Neural progenitor cell (in vitro differentiated cells): ENCODE results near the gene SCYGR1. TPM values are rescaled to one million over a fixed set of nuclear protein-coding genes. Genes with fewer than 3 reads are reported as not detected.
A peak's percentile ranks its signal among the peaks of the same experiment; 100 is the strongest.

Source experiments
- DNase-seq: peaks from one replicate; pipeline ENCODE4 v3.0.0-alpha.2; 2016; ENCODE audit warnings: low spot score
- H2AFZ ChIP-seq: fragments of 200-600 bp; sonication (generic); replicated peaks from 2 replicates; pipeline ENCODE4 v1.6.1; 2016; ENCODE audit warnings: antibody characterized with exemption
- H3F3A ChIP-seq: fragments of 200-600 bp; sonication (generic); 2 replicates; pipeline ENCODE4 v1.6.1; 2016; ENCODE audit warnings: antibody characterized with exemption, low read depth
- H3K27ac ChIP-seq: fragments of 200-600 bp; sonication (generic); 2 replicates; pipeline ENCODE4 v1.5.1; 2016; ENCODE audit warnings: mild to moderate bottlenecking
- H3K27me3 ChIP-seq: fragments of 200-600 bp; sonication (generic); 2 replicates; pipeline ENCODE4 v1.6.1; 2016; ENCODE audit warnings: mild to moderate bottlenecking, moderate library complexity
- H3K36me3 ChIP-seq: fragments of 200-600 bp; sonication (generic); 2 replicates; pipeline ENCODE4 v1.5.1; 2016
- H3K4me1 ChIP-seq: fragments of 200-600 bp; sonication (generic); 2 replicates; pipeline ENCODE4 v1.6.1; 2016; ENCODE audit warnings: mixed run types
- H3K4me2 ChIP-seq: fragments of 200-600 bp; sonication (generic); 2 replicates; pipeline ENCODE4 v1.6.1; 2016
- H3K4me3 ChIP-seq: fragments of 200-600 bp; sonication (generic); 2 replicates; pipeline ENCODE4 v1.5.1; 2016
- H3K79me2 ChIP-seq: fragments of 200-600 bp; sonication (generic); 2 replicates; pipeline ENCODE4 v1.6.1; 2016; ENCODE audit warnings: low read depth
- H3K9ac ChIP-seq: fragments of 200-600 bp; sonication (generic); 2 replicates; pipeline ENCODE4 v1.6.1; 2016
- H3K9me3 ChIP-seq: fragments of 200-600 bp; sonication (generic); 2 replicates; pipeline ENCODE4 v1.5.1; 2016; ENCODE audit warnings: low read depth
- H4K20me1 ChIP-seq: fragments of 200-600 bp; sonication (generic); 2 replicates; pipeline ENCODE4 v1.6.1; 2016; ENCODE audit warnings: low read depth
- H3K27ac Mint-ChIP-seq: 3 replicates; pipeline ENCODE4 v1.8.0; 2021; ENCODE audit warnings: mixed read lengths
- H3K27me3 Mint-ChIP-seq: 2 replicates; pipeline ENCODE4 v1.8.0; 2022; ENCODE audit warnings: low read depth, mild to moderate bottlenecking, inconsistent platforms, moderate library complexity, mixed read lengths; ENCODE audit not compliant: insufficient read depth
- H3K36me3 Mint-ChIP-seq: 3 replicates; pipeline ENCODE4 v1.8.0; 2021; ENCODE audit warnings: mixed read lengths
- H3K4me1 Mint-ChIP-seq: 3 replicates; pipeline ENCODE4 v1.8.0; 2021; ENCODE audit warnings: mixed read lengths
- H3K4me3 Mint-ChIP-seq: 3 replicates; pipeline ENCODE4 v1.8.0; 2021; ENCODE audit warnings: mild to moderate bottlenecking, moderate library complexity, mixed read lengths
- H3K9me3 Mint-ChIP-seq: 3 replicates; pipeline ENCODE4 v1.8.0; 2020; ENCODE audit warnings: mixed read lengths
- EZH2 ChIP-seq: fragments of 200-600 bp; sonication (generic); IDR thresholded peaks from 2 replicates; pipeline ENCODE4 v1.6.1; 2017; ENCODE audit warnings: antibody characterized with exemption, mild to moderate bottlenecking, moderate library complexity
- EZH2phosphoT487 ChIP-seq: fragments of 200-600 bp; sonication (generic); IDR thresholded peaks from 2 replicates; pipeline ENCODE4 v1.6.1; 2017; ENCODE audit warnings: antibody characterized with exemption
- total RNA-seq: library from RNA; depleted of rRNA; stranded (reverse); fragments of >200 nt; gene quantifications from 2 replicates; pipeline ENCODE4 v1.2.3, GENCODE V29; 2015; ENCODE audit warnings: low replicate concordance
- TF ChIP-seq, protein P1 (sequence below): fragments of 200-600 bp; sonication (generic); IDR thresholded peaks from 2 replicates; pipeline ENCODE4 v1.5.1; 2017; ENCODE audit warnings: antibody characterized with exemption, mild to moderate bottlenecking

The SCYGR1 gene
- total RNA-seq, 1 donor from 2014 or later, result not detected

DNA sequence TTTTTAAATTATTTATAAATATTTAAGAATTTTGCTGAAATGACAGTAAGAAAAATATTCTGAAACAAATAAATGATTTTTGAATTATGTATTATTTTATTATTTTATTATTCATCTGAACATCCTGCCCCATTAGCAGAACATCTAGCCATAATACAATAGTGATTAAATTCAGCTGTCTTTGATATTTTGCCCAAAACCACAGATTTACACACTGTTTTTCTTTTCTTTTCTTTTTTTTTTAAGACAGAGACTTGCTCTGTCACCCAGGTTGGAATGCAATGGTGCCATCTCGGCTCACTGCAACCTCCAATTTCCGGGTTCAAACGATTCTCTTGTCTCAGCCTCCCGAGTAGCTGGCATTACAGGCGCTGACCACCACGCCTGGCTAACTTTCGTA lies 1.9 kb upstream of the SCYGR1 start:
- H3K4me2 ChIP-seq, result no peak overlapping the region
- no peak for TF ChIP-seq EZH2
- TF ChIP-seq EZH2phosphoT487, result no peak
- TF ChIP-seq, protein P1, sequence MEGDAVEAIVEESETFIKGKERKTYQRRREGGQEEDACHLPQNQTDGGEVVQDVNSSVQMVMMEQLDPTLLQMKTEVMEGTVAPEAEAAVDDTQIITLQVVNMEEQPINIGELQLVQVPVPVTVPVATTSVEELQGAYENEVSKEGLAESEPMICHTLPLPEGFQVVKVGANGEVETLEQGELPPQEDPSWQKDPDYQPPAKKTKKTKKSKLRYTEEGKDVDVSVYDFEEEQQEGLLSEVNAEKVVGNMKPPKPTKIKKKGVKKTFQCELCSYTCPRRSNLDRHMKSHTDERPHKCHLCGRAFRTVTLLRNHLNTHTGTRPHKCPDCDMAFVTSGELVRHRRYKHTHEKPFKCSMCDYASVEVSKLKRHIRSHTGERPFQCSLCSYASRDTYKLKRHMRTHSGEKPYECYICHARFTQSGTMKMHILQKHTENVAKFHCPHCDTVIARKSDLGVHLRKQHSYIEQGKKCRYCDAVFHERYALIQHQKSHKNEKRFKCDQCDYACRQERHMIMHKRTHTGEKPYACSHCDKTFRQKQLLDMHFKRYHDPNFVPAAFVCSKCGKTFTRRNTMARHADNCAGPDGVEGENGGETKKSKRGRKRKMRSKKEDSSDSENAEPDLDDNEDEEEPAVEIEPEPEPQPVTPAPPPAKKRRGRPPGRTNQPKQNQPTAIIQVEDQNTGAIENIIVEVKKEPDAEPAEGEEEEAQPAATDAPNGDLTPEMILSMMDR, result no peak
- H3K79me2 ChIP-seq, result no peaks in the 10 kb centered on the region
- no peaks in the 10 kb centered on the region for H3K4me1 ChIP-seq
- Mint-ChIP-seq H3K4me3 (no peak overlapping the region), H3K36me3 (no peaks in the 10 kb centered on the region), H3K4me1 (no peaks in the 10 kb centered on the region), H3K27me3 (peaks cover 2% of the 10 kb centered on the region), H3K9me3 (no peaks in the 10 kb centered on the region), H3K27ac (no peak overlapping the region)
- H4K20me1 ChIP-seq, result no peaks in the 10 kb centered on the region
- no peaks in the 10 kb centered on the region for H3K9me3 ChIP-seq
- no peaks in the 10 kb centered on the region for H3K36me3 ChIP-seq
- H2AFZ ChIP-seq, result peak overlapping the region; percentile 55
- no peak overlapping the region for H3K27ac ChIP-seq
- DNase-seq, result no peak
- no peaks in the 10 kb centered on the region for H3K27me3 ChIP-seq
- no peak overlapping the region for H3K9ac ChIP-seq
- H3F3A ChIP-seq, result no peaks in the 10 kb centered on the region
- H3K4me3 ChIP-seq, result no peak overlapping the region

DNA sequence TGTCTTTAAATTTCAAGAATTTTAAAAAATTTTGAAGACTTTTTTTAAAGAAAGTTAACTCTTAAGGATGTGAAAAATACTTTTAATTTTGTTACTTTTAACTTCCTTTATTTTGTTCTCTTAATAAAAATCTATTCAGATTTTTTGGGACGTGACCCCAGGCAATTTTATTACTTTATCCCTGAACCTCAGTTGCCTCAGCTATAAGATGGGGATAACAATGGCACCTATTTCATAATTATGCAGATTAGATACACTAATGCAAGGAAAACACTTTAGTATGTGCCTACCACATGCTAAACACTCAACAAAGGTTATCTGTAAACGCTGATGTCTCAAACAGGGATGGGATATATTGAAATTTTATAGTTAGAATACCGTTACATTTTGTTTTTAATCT lies 1.5 kb upstream of the SCYGR1 start:
- no peak for DNase-seq
- TF ChIP-seq EZH2, result no peak
- TF ChIP-seq EZH2phosphoT487, result no peak
- TF ChIP-seq, protein P1, result no peak
- Histone ChIP-seq H3K79me2 (no peaks in the 10 kb centered on the region), H4K20me1 (no peaks in the 10 kb centered on the region), H3F3A (no peaks in the 10 kb centered on the region), H3K36me3 (no peaks in the 10 kb centered on the region), H3K9me3 (no peaks in the 10 kb centered on the region), H3K27me3 (no peaks in the 10 kb centered on the region), H3K4me3 (no peak overlapping the region), H3K27ac (no peak overlapping the region), H3K4me1 (no peaks in the 10 kb centered on the region), H3K4me2 (no peak overlapping the region), H2AFZ (no peak overlapping the region), H3K9ac (no peak overlapping the region)
- no peak overlapping the region for H3K4me3 Mint-ChIP-seq
- H3K9me3 Mint-ChIP-seq, result no peaks in the 10 kb centered on the region
- no peak overlapping the region for H3K27ac Mint-ChIP-seq
- no peaks in the 10 kb centered on the region for H3K36me3 Mint-ChIP-seq
- peaks cover 2% of the 10 kb centered on the region for H3K27me3 Mint-ChIP-seq
- no peaks in the 10 kb centered on the region for H3K4me1 Mint-ChIP-seq

DNA sequence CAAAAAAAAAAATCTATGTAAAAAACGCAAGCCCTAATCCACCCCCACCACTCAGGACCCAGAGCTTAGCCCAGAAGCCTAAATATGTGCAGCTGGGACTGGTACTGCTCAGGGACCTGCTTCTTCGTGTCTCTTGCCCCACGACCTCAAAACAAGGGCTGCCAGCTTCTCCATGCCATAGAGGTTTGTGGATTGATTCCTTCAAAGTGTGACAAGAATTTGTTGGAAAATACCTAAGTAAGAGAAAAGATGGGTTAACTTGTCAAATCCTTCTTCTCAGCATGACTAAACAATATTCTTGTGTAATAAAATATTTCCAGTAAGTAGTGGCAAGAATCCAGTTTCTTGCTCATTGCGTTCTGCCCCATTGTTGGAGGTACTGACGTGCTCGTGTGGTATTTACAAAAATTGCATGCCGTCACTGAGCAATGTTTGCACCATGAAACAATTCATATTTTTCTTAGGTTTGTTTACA lies 825 bp upstream of the SCYGR1 start:
- H3K27ac ChIP-seq, result no peak overlapping the region
- H3K79me2 ChIP-seq, result no peaks in the 10 kb centered on the region
- no peaks in the 10 kb centered on the region for H3F3A ChIP-seq
- H4K20me1 ChIP-seq, result no peaks in the 10 kb centered on the region
- H3K36me3 Mint-ChIP-seq, result no peaks in the 10 kb centered on the region
- no peak for TF ChIP-seq EZH2
- TF ChIP-seq EZH2phosphoT487, result no peak
- TF ChIP-seq, protein P1, result no peak
- H3K4me3 ChIP-seq, result no peak overlapping the region
- peaks cover 2% of the 10 kb centered on the region for H3K27me3 Mint-ChIP-seq
- H2AFZ ChIP-seq, result no peak overlapping the region
- no peaks in the 10 kb centered on the region for H3K36me3 ChIP-seq
- H3K9me3 ChIP-seq, result no peaks in the 10 kb centered on the region
- DNase-seq, result no peak
- H3K4me2 ChIP-seq, result no peak overlapping the region
- no peak overlapping the region for H3K4me3 Mint-ChIP-seq
- H3K9ac ChIP-seq, result no peak overlapping the region
- no peak overlapping the region for H3K27ac Mint-ChIP-seq
- no peaks in the 10 kb centered on the region for H3K9me3 Mint-ChIP-seq
- H3K4me1 ChIP-seq, result no peaks in the 10 kb centered on the region
- no peaks in the 10 kb centered on the region for H3K27me3 ChIP-seq
- H3K4me1 Mint-ChIP-seq, result no peaks in the 10 kb centered on the region
